ENCODE data around the gene TEX14. TPM values are rescaled to one million over a fixed set of nuclear protein-coding genes. Genes with fewer than 3 reads are reported as not detected.

The TEX14 gene
- total RNA-seq, 2 experiments from 2014 or later: 0.28 to 0.35 TPM

DNA sequence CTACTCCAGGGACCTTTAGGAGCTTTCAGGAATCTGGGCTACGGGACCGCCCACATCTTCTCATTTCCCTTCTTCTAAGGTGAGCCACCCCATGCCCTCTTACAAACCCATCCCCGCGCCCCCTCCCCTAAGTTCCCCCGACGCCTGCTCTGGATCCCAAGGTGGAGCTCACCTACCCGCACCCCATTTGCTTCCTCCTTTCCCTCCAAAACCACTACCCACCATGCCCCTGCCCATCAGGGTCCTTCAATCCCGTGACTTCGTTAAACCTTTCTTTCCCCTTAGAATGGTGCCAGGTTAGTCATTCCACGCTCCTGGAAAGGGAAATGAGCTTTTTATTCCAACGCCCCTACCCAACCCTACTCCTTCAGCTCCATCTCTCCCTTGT is 177.1 kb downstream of the TEX14 start:
- ATAC-seq: no peak
- peak overlapping the region; percentile 60 for H3K27ac Mint-ChIP-seq
- peak overlapping the region; percentile 60 for H3K4me3 Mint-ChIP-seq
- H3K36me3 Mint-ChIP-seq: peaks cover 21% of the 10 kb centered on the region
- peaks cover 60% of the 10 kb centered on the region for H3K4me1 Mint-ChIP-seq
- peaks cover 3% of the 10 kb centered on the region for H3K27me3 Mint-ChIP-seq
- CTCF ChIA-PET: interaction anchor here (1.2 to 1.5 kb wide), 4 partner anchors 12 to 265 kb away, joined by 3 to 6 read pairs (median 4); no protein-coding TSS in a partner anchor
- no peak for DNase-seq
- H3K9me3 Mint-ChIP-seq (ENCODE audit: low read depth): no peaks in the 10 kb centered on the region

DNA sequence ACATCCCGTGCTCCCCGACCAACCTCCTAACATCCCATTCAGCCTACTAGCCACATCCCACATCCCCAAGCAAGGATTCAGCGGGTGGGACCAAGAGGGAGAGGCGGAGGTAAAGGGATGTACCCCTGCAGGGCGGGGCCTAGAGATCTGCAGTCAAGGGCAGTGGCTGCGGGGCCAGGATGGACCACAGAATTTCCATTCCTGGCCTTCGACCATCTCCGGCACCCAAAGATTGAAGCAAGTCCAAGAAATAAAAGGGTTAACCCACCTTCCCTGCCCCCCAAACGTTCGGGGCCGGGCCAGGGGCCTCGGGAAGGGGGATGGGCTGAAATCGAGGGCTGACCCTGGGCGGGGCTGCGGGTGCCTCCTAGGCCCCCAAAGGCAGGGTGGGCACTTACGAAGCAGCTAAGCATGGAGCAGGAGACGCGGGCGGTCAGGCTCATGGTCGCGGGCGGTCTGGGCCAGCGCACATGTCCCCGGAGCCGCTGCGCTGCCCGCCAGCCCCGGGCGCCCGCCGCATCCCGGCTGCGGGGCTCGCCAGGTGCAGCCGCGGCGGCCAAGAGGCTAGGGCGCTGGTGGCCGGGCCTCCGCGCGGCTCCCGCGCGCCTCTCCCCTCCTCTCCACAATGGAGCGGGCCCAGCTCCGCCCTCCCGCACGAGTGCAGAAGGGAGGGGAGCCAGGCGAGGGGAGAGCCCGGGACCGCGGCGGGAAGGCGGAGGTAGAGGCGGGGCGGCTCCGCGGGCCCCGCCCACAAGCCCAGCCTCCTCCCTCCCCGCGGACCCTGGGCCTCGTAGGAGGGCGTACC is 177.7 kb downstream of the TEX14 start, which contains the start of gene MTMR4:
TSS of gene MTMR4 (minus strand) at position 674 of the 805 bp plus-strand sequence. CDS start at position 443, 231 bp downstream.
- Mint-ChIP-seq H3K9me3 (ENCODE audit: low read depth) (no peaks in the 10 kb centered on the region), H3K4me1 (peaks cover 63% of the 10 kb centered on the region), H3K27me3 (peaks cover 3% of the 10 kb centered on the region), H3K4me3 (peak within 1 kb of the TSS; percentile 84), H3K27ac (peak within 1 kb of the TSS; percentile 77), H3K36me3 (peaks cover 22% of the 10 kb centered on the region)
- CTCF ChIA-PET: interaction anchor here (0.8 to 1.5 kb wide), 5 partner anchors 11 to 265 kb away, joined by 3 to 6 read pairs (median 4); no protein-coding TSS in a partner anchor
- DNase-seq (peak; percentile 82), ATAC-seq (peak; percentile 24)

DNA sequence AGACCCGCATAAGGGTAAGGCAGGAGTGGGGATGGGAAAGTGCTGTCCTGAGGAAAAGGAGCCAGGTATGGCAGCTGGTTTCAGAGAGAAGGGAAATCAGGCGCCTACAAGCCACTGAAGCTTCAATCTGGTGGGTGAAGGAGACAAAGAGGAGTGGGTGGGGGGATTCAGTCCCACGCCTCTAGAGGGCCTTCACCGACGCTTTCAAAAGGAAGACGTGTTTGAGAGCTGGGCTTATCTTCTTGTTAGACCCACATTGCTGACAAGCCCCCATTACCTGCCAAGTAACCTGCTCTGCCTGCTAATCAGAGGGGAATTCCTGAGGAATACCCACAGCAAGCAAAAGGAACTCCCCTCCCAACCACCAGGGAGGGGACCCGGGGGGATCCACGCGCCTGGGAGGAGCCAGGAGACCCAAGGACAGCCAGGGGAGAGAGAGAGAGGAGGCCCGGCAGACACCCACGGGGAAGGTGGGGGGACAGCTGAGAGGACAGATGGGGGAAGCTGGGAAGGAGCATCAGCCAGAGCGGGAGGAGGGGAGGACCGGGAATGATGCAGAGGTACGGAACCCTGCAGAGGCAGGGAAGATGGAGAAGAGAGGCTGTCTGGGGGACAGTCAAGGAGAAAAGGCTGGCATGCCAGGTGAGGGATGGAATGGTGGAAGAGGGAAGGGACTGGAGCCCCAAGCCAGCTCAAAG is 178.4 kb downstream of the TEX14 start:
- DNase-seq (no peak), ATAC-seq (no peak)
- H3K36me3 Mint-ChIP-seq: peaks cover 26% of the 10 kb centered on the region
- no peaks in the 10 kb centered on the region for H3K9me3 Mint-ChIP-seq (ENCODE audit: low read depth)
- CTCF ChIA-PET: interaction anchor here (0.8 to 1.2 kb wide), 2 partner anchors 23 to 26 kb away, joined by 3 to 4 read pairs; no protein-coding TSS in a partner anchor
- H3K4me1 Mint-ChIP-seq: peaks cover 59% of the 10 kb centered on the region
- H3K27ac Mint-ChIP-seq: peak overlapping the region; percentile 77
- H3K4me3 Mint-ChIP-seq: peak overlapping the region; percentile 84
- peaks cover 3% of the 10 kb centered on the region for H3K27me3 Mint-ChIP-seq

DNA sequence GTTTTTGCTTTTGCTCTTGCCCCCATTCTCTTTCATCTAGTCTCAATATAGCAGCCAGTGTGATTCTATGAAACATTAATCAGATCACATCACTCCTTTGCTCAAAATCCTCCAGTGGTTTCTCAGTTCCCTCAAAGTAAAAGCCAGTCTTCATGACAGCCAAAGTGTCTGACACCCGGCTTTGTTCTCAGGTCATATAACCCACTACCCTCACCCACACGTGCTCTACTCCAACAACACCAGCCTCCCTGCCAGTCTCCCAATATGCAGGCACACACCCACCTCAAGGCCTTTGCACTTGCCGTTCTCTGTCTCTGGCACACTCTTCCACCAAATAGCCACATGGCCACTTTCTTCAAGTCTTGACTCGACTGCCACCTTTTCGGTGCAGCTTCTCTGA is 181.8 kb downstream of the TEX14 start:
- Mint-ChIP-seq H3K36me3 (peaks cover 34% of the 10 kb centered on the region), H3K27me3 (no peaks in the 10 kb centered on the region), H3K4me1 (peaks cover 36% of the 10 kb centered on the region), H3K27ac (no peak overlapping the region), H3K4me3 (no peak overlapping the region), H3K9me3 (ENCODE audit: low read depth) (no peaks in the 10 kb centered on the region)
- CTCF ChIA-PET: no interaction called here
- DNase-seq (no peak), ATAC-seq (no peak)

DNA sequence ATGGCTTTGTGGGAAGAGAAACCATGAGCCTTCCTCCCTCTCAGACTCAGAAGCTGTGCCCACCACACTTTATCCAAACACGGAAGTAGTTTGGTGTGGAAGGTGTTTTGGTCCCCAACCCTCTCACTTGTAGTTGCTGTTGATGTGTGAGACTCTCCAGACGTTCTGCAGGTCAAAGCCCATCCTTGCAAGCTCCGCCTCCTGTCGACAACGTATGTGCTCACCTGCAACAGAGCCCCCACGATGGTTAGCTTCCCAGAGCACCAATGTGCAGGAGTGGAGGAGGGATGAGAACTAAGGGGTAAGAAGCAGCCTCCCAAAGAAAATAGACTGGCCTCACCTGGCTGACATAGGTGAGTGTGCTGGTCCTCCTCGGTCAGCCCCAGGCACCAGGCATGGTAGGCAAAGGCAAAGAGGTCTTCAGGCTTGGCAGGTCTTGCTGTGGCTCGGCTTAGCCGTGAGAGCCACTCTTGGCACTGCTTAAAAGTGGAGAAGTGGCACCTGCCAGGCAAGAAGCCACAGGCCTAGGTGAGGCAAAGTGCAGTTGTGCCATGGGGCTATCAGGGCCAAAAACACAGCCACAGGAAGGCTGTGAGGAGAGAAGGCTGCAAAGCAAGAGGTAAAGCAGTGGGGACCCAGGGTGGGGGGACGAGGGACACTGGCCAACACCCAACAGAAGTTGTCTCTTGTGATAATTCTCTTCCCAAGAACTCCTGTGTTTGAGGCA is 183.3 kb downstream of the TEX14 start:
- Mint-ChIP-seq H3K27ac (no peak overlapping the region), H3K36me3 (peaks cover 44% of the 10 kb centered on the region), H3K9me3 (ENCODE audit: low read depth) (no peaks in the 10 kb centered on the region), H3K4me1 (peaks cover 29% of the 10 kb centered on the region), H3K27me3 (no peaks in the 10 kb centered on the region), H3K4me3 (no peak overlapping the region)
- DNase-seq (no peak), ATAC-seq (no peak)
- CTCF ChIA-PET: no interaction called here

DNA sequence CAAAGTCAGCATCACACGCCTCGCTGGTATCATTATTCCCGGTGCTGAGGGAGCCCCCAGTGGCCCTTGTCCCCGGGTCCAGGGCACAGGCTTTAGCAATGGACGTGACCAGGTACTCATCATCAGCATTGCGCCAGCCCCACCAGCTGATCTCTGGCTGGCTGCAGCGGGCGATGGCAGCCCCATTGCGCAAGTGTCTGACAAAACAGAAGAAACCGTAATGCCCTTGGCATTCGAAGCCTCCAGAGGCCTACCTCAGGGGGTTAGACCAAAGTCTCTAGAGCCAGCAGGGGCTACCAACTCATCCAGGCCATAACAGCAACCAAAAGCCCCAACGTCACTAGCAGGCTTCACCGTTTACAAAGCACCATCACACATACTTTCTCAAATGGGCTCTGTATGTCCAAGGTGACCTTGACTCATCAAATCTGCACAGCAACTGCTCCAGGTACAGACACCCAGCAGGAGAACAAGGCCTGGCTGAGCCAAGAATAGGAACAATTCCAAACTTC is 184.7 kb downstream of the TEX14 start:
- Mint-ChIP-seq H3K4me1 (peaks cover 17% of the 10 kb centered on the region), H3K9me3 (ENCODE audit: low read depth) (no peaks in the 10 kb centered on the region), H3K27me3 (no peaks in the 10 kb centered on the region), H3K36me3 (peaks cover 53% of the 10 kb centered on the region), H3K4me3 (no peak overlapping the region), H3K27ac (no peak overlapping the region)
- CTCF ChIA-PET: no interaction called here
- no peak for DNase-seq
- no peak for ATAC-seq

Other genes starting within 250 kb of the TEX14 start
- under 1 TPM; 0.41 to 0.61 TPM for gene HSF5, start 203.6 kb downstream of the TEX14 start, total RNA-seq
- gene MTMR4, start 177.4 kb downstream of the TEX14 start, total RNA-seq: 10 to 100 TPM; 57.9 to 63.8 TPM
- 10 to 100 TPM; 61.3 to 65.0 TPM for gene RAD51C, start 557 bp upstream of the TEX14 start, total RNA-seq
- under 1 TPM; 0.03 to 0.07 TPM for gene PPM1E, start 63.8 kb upstream of the TEX14 start, total RNA-seq

All from activated CD8-positive, alpha-beta memory T cell treated with anti-CD3 and anti-CD28 coated beads, Interleukin-2, amount 10 ng/mL, durations not matched to agents 7 days and 5 days (primary cell).